ENCODE data around the gene HDLBP.

The HDLBP gene

DNA sequence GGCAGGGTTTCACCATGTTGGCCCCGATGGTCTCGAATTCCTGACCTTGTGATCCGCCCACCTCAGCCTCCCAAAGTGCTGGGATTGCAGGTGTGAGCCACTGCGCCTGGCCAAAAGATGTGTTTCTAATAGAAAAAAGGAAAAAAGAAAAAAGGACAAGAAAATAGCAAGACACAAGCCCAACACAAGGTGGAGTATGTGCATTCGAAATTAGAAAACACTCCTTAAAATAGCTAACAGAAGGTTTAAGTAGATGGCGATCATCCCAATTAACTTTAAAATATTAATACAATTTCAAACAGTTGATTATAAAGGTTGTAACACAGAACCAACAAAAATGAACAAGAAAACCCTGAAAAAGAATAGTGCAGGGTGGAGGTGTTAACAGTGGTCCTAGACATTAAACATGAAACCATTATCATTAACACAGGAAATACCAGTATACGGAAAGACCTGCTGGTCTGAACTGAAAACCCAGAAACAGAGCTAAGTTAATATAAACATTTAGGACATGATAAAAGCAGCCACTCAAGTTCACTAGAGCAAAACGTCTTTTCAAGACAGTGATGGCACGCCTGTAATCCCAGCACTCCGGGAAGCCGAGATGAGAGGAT is 57.9 kb downstream of the HDLBP start:
- WGBS (ENCODE audit: extremely low coverage, insufficient coverage, low lambda C conversion rate) = no CpG with 5 or more reads among the region's 11 CpGs
- Histone ChIP-seq H3K27ac (ENCODE audit: low read depth, low read length) (no peak overlapping the region), H3K79me1 (ENCODE audit: low read length) (peaks cover 5% of the 10 kb centered on the region), H2AK5ac (ENCODE audit: low read length) (no peak overlapping the region), H3K56ac (ENCODE audit: low read length) (no peak overlapping the region), H3K4me3 (ENCODE audit: low read length) (no peak overlapping the region), H2BK5ac (ENCODE audit: low read length) (no peak overlapping the region), H4K8ac (ENCODE audit: low read depth, low read length) (no peak overlapping the region), H2BK15ac (replicated peaks; ENCODE audit: low read depth) (no peak overlapping the region), H3K18ac (ENCODE audit: low read length) (no peak overlapping the region), H3K4ac (ENCODE audit: low read depth, low read length) (no peak overlapping the region), H3K23ac (ENCODE audit: low read length) (no peak overlapping the region), H2BK120ac (ENCODE audit: low read depth, low read length) (no peak overlapping the region), H4K5ac (ENCODE audit: low read length) (no peak overlapping the region), H3K4me2 (ENCODE audit: low read length) (no peak overlapping the region), H3K36me3 (ENCODE audit: control insufficient read depth, insufficient read depth, low read length) (peaks cover 27% of the 10 kb centered on the region), H3K27me3 (ENCODE audit: insufficient read depth, low read length, poor library complexity) (no peaks in the 10 kb centered on the region), H3K79me2 (ENCODE audit: control insufficient read depth, insufficient read depth, low read length) (peaks cover 2% of the 10 kb centered on the region), H3K4me1 (ENCODE audit: control insufficient read depth, low read depth, low read length) (no peaks in the 10 kb centered on the region), H3K9ac (ENCODE audit: low read length) (no peak overlapping the region)
- DNase-seq = no peak

DNA sequence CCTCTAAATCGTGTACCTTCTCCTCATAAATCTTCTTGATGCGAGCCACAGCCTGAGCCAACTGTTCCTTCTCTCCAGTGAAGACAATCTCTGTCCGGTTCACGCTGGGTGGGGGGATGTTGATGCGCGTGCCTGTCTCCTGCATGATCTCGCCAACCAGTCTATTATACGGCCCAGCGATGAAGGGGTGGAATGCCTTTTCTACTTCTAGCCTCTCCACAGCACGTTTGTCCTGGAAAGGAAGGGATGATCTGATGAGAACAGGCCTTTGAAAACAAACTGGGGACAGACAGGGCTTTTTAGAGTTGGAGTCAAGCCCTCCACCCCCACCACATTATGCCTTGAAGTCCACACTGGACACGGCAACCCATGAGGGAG is 59.3 kb downstream of the HDLBP start:
- H3K4me1 ChIP-seq (ENCODE audit: control insufficient read depth, low read depth, low read length) = no peaks in the 10 kb centered on the region
- H3K79me1 ChIP-seq (ENCODE audit: low read length) = peaks cover 5% of the 10 kb centered on the region
- H2BK15ac ChIP-seq (replicated peaks; ENCODE audit: low read depth) = no peak overlapping the region
- no peak overlapping the region for H3K4me3 ChIP-seq (ENCODE audit: low read length)
- no peak overlapping the region for H2BK5ac ChIP-seq (ENCODE audit: low read length)
- H3K56ac ChIP-seq (ENCODE audit: low read length) = no peak overlapping the region
- no peak overlapping the region for H3K18ac ChIP-seq (ENCODE audit: low read length)
- peaks cover 31% of the 10 kb centered on the region for H3K36me3 ChIP-seq (ENCODE audit: control insufficient read depth, insufficient read depth, low read length)
- peaks cover 2% of the 10 kb centered on the region for H3K79me2 ChIP-seq (ENCODE audit: control insufficient read depth, insufficient read depth, low read length)
- H2BK120ac ChIP-seq (ENCODE audit: low read depth, low read length) = no peak overlapping the region
- no peak for DNase-seq
- H2AK5ac ChIP-seq (ENCODE audit: low read length) = no peak overlapping the region
- H4K5ac ChIP-seq (ENCODE audit: low read length) = no peak overlapping the region
- no peak overlapping the region for H3K9ac ChIP-seq (ENCODE audit: low read length)
- H3K4ac ChIP-seq (ENCODE audit: low read depth, low read length) = no peak overlapping the region
- no peaks in the 10 kb centered on the region for H3K27me3 ChIP-seq (ENCODE audit: insufficient read depth, low read length, poor library complexity)
- no CpG with 5 or more reads among the region's 11 CpGs for WGBS (ENCODE audit: extremely low coverage, insufficient coverage, low lambda C conversion rate)
- no peak overlapping the region for H3K4me2 ChIP-seq (ENCODE audit: low read length)
- no peak overlapping the region for H4K8ac ChIP-seq (ENCODE audit: low read depth, low read length)
- H3K27ac ChIP-seq (ENCODE audit: low read depth, low read length) = no peak overlapping the region
- H3K23ac ChIP-seq (ENCODE audit: low read length) = no peak overlapping the region

DNA sequence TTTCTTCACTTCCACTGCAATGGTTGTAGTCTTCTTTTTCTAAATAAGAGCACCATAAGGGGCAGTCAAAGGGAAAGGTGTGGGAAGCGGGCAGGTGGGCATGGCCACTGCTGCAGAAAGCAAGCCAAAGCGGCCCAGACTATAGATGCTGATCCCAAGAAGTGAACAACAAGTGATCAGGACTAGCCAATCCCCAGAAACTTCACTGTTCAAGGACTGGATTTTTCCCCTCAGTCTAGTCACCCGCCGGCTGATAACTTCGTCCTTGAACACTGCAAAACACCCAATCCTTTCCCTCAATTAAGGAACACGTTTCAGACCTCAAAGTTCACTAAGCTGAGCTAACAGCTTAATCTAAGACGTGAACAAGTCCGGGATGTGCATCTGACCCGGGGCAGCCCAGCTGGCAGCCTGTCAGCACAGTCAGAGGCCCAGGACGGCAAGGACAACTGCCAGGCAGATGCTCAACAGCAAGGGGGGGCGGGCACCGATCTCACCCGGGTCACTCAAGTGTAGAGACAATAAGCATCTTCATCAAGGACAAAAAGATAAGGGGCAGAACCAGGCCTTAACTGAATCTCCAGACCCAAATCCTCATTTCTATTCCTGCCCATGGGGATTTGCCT is 59.8 kb downstream of the HDLBP start:
- no peak for DNase-seq
- H3K79me1 ChIP-seq (ENCODE audit: low read length) = peaks cover 6% of the 10 kb centered on the region
- no peak overlapping the region for H4K8ac ChIP-seq (ENCODE audit: low read depth, low read length)
- H3K4me1 ChIP-seq (ENCODE audit: control insufficient read depth, low read depth, low read length) = no peaks in the 10 kb centered on the region
- H4K5ac ChIP-seq (ENCODE audit: low read length) = no peak overlapping the region
- H2AK5ac ChIP-seq (ENCODE audit: low read length) = no peak overlapping the region
- no CpG with 5 or more reads among the region's 13 CpGs for WGBS (ENCODE audit: extremely low coverage, insufficient coverage, low lambda C conversion rate)
- no peak overlapping the region for H3K23ac ChIP-seq (ENCODE audit: low read length)
- H2BK15ac ChIP-seq (replicated peaks; ENCODE audit: low read depth) = no peak overlapping the region
- H2BK120ac ChIP-seq (ENCODE audit: low read depth, low read length) = no peak overlapping the region
- H3K79me2 ChIP-seq (ENCODE audit: control insufficient read depth, insufficient read depth, low read length) = peaks cover 2% of the 10 kb centered on the region
- H3K56ac ChIP-seq (ENCODE audit: low read length) = no peak overlapping the region
- H2BK5ac ChIP-seq (ENCODE audit: low read length) = no peak overlapping the region
- H3K36me3 ChIP-seq (ENCODE audit: control insufficient read depth, insufficient read depth, low read length) = peaks cover 31% of the 10 kb centered on the region
- H3K27me3 ChIP-seq (ENCODE audit: insufficient read depth, low read length, poor library complexity) = no peaks in the 10 kb centered on the region
- H3K18ac ChIP-seq (ENCODE audit: low read length) = no peak overlapping the region
- H3K4me2 ChIP-seq (ENCODE audit: low read length) = no peak overlapping the region
- H3K4ac ChIP-seq (ENCODE audit: low read depth, low read length) = no peak overlapping the region
- no peak overlapping the region for H3K9ac ChIP-seq (ENCODE audit: low read length)
- H3K4me3 ChIP-seq (ENCODE audit: low read length) = no peak overlapping the region
- H3K27ac ChIP-seq (ENCODE audit: low read depth, low read length) = no peak overlapping the region

DNA sequence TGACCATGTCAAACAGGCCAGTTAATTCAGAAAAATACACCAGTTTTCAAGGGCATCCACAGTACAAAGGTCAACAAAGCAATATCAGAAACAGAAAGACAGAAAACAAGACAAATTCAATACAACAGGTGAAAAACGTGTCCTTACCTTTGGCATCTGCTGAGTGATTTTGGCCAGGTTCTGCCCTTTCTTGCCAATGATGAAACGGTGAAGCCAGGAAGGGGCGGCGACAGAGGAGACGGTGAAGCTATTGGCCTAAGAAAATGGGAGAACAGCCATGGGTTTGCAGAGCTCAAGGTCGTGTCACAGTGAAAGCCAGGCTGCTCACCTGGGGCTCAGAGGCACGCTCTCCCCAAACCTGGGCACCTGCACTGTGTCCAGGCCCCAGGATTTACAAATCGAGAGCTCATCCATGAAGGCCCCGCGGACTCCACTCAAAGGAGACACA is 60.5 kb downstream of the HDLBP start:
- H3K4me3 ChIP-seq (ENCODE audit: low read length) = no peak overlapping the region
- WGBS (ENCODE audit: extremely low coverage, insufficient coverage, low lambda C conversion rate) = no CpG with 5 or more reads among the region's 10 CpGs
- H3K18ac ChIP-seq (ENCODE audit: low read length) = no peak overlapping the region
- H2BK5ac ChIP-seq (ENCODE audit: low read length) = no peak overlapping the region
- no peaks in the 10 kb centered on the region for H3K27me3 ChIP-seq (ENCODE audit: insufficient read depth, low read length, poor library complexity)
- H3K9ac ChIP-seq (ENCODE audit: low read length) = no peak overlapping the region
- no peak overlapping the region for H3K23ac ChIP-seq (ENCODE audit: low read length)
- no peaks in the 10 kb centered on the region for H3K4me1 ChIP-seq (ENCODE audit: control insufficient read depth, low read depth, low read length)
- no peak overlapping the region for H3K56ac ChIP-seq (ENCODE audit: low read length)
- no peak overlapping the region for H2BK15ac ChIP-seq (replicated peaks; ENCODE audit: low read depth)
- H4K5ac ChIP-seq (ENCODE audit: low read length) = no peak overlapping the region
- no peak overlapping the region for H3K4ac ChIP-seq (ENCODE audit: low read depth, low read length)
- H4K8ac ChIP-seq (ENCODE audit: low read depth, low read length) = no peak overlapping the region
- no peaks in the 10 kb centered on the region for H3K79me2 ChIP-seq (ENCODE audit: control insufficient read depth, insufficient read depth, low read length)
- H3K79me1 ChIP-seq (ENCODE audit: low read length) = peaks cover 6% of the 10 kb centered on the region
- H3K36me3 ChIP-seq (ENCODE audit: control insufficient read depth, insufficient read depth, low read length) = peaks cover 36% of the 10 kb centered on the region
- no peak overlapping the region for H3K4me2 ChIP-seq (ENCODE audit: low read length)
- no peak overlapping the region for H2AK5ac ChIP-seq (ENCODE audit: low read length)
- H3K27ac ChIP-seq (ENCODE audit: low read depth, low read length) = no peak overlapping the region
- no peak for DNase-seq
- H2BK120ac ChIP-seq (ENCODE audit: low read depth, low read length) = no peak overlapping the region

DNA sequence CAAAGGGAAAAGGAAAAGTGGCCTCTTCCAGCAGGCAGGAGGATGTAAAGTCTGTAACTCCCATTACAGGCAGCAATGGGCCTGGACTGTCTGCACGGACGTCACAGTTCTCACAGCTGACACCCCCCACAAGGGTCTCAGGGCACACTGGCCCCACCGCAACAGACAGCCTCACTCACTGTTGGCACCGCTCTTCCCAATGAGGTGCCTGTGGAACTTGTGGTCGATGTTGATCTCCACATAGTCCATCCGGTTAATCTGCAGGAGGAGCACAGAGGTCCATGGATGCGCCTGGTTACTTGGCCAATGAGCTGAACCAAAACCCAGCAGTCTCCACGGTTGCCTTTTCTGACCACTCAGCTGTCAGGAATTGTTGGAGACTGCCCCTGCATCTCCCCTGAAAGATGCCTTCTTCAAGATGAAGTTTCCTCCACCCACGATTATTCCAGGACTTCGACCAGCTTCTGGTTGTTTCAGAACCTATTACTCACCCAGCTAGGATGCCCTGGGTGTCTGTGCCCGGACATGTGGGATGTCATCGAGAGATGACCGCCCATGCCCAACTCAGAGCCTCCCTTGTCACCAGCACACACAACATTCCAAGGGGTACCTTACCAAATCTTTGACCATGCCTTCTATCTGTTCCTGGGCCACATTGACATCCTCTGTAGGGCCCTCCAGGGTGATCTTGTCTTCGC is 62.5 kb downstream of the HDLBP start:
- H3K36me3 ChIP-seq (ENCODE audit: control insufficient read depth, insufficient read depth, low read length) = peaks cover 51% of the 10 kb centered on the region
- H3K4me1 ChIP-seq (ENCODE audit: control insufficient read depth, low read depth, low read length) = no peaks in the 10 kb centered on the region
- H2BK120ac ChIP-seq (ENCODE audit: low read depth, low read length) = no peak overlapping the region
- H3K56ac ChIP-seq (ENCODE audit: low read length) = no peak overlapping the region
- no peak overlapping the region for H3K23ac ChIP-seq (ENCODE audit: low read length)
- H3K4me3 ChIP-seq (ENCODE audit: low read length) = no peak overlapping the region
- no CpG with 5 or more reads among the region's 14 CpGs for WGBS (ENCODE audit: extremely low coverage, insufficient coverage, low lambda C conversion rate)
- DNase-seq = no peak
- H3K9ac ChIP-seq (ENCODE audit: low read length) = no peak overlapping the region
- no peaks in the 10 kb centered on the region for H3K79me2 ChIP-seq (ENCODE audit: control insufficient read depth, insufficient read depth, low read length)
- no peak overlapping the region for H3K4ac ChIP-seq (ENCODE audit: low read depth, low read length)
- no peak overlapping the region for H2BK15ac ChIP-seq (replicated peaks; ENCODE audit: low read depth)
- no peak overlapping the region for H2BK5ac ChIP-seq (ENCODE audit: low read length)
- H3K18ac ChIP-seq (ENCODE audit: low read length) = no peak overlapping the region
- H4K8ac ChIP-seq (ENCODE audit: low read depth, low read length) = no peak overlapping the region
- no peaks in the 10 kb centered on the region for H3K27me3 ChIP-seq (ENCODE audit: insufficient read depth, low read length, poor library complexity)
- no peak overlapping the region for H4K5ac ChIP-seq (ENCODE audit: low read length)
- H3K4me2 ChIP-seq (ENCODE audit: low read length) = no peak overlapping the region
- peaks cover 6% of the 10 kb centered on the region for H3K79me1 ChIP-seq (ENCODE audit: low read length)
- no peak overlapping the region for H3K27ac ChIP-seq (ENCODE audit: low read depth, low read length)
- no peak overlapping the region for H2AK5ac ChIP-seq (ENCODE audit: low read length)

All from mesendoderm (in vitro differentiated cells).